Measurements from ENCODE around the gene TBCEL. TPM values are rescaled to one million over a fixed set of nuclear protein-coding genes. Genes with fewer than 3 reads are reported as not detected.

The TBCEL gene
- total RNA-seq, 1 experiment from 2014 or later: 19.2 TPM

DNA sequence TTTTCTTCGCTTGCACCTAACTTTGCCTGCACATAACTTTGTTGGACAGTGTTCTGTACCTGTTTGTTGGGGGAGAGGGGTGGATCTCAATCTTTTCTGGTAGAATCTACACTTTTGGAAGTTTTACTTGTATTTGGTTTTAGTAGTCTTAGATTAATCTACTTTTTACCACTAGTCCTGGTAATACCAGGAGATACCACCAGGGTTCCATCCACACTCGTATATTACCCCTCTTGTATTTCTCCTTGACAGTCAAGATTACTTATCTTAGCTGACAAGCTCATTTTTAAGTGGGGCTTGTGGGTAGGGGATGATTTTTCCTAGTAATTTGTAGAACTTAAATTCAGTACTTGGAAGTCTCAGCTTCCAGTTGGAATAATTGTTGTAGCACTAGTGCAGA lies 39.8 kb downstream of the TBCEL start:
- no peak for DNase-seq (ENCODE audit: low read depth)

DNA sequence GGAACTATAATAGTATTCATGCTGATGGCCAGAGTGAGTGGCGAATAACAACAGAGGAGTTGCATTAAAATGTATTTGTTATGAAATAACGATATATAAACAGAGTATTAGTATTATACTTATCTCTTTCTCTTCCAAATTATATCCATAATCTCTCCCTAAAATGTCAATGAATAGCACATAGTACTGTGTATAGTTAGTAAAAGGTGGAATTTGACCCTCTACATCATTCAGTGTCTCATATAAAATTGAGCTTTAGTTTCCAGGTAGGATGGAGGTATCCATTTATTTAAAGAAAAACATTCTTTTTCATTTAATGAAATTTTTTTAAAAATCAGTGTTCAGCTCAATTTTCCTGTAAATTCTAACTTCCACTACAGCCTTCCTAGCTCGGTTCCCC lies 42.7 kb downstream of the TBCEL start:
- no peak for DNase-seq (ENCODE audit: low read depth)

DNA sequence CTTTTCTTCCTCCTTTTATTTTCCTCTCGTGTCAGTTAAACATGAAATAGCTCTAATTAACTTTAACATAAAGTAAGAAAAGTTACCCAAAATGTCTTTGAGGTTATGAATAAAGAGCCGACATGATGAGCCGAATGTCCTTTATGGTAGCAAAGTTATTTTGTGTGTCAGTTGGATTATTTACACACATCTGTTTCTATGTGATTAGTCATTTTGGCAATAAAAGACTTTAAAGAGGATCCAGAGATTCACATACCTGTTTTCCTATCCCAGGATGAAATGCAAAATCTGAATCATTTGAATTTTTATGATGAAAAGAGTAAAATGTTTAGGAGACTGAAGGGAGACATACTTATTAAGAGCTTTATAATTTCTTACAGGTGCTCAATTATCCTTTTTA lies 43.1 kb downstream of the TBCEL start:
- DNase-seq (ENCODE audit: low read depth): peak; percentile 26

DNA sequence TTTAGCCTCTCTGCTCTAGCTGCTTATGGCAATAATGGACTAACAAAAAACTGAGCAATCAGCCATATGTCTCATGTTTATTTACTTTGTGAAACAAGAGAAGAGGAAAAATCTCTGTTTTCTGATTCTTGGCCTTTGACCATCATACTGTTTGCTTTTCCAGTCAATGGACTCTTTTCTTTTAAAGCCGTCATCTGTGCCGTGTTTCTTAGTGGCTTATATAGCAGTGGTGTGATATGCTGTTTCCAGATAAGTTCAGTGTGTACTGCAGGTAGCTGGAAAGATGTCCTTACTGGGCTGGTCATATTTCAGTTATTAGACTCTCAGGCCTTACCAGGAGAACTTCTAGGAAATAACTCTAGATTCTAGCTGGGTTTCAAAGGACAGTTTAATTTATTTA lies 43.6 kb downstream of the TBCEL start:
- peak; percentile 35 for DNase-seq (ENCODE audit: low read depth)

DNA sequence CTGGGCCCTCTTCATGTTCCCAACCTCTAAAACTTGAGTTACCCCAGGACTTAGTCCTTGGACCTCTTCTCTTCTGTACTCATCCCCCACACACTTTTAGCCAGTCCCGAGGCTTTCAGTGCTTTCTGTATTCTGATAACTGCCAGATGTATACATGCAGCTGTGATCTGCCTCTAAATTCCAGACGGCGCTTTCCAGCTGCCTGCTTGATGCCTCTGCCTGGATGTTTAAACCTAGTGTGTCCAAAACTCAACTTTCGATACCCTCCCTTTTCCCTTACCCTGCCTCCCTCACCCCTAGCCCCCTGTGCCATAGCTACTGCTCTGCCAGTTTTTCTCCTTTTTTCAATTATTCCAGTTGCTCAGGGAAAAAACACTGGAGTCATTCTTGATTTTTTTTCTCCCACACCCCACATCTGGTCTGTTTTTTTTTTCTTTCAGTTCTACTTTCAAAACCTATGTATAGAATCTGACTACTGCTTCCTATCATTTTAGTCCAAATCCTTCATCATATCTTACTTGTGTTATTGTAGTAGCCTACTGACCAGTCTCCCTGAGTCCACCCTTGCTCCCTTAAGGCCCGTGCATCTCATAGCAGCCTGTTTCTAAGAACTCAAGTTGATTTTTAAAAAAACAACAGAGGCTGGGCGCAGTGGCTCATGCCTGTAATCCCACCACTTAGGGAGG lies 44.2 kb downstream of the TBCEL start:
- no peak for DNase-seq (ENCODE audit: low read depth)

DNA sequence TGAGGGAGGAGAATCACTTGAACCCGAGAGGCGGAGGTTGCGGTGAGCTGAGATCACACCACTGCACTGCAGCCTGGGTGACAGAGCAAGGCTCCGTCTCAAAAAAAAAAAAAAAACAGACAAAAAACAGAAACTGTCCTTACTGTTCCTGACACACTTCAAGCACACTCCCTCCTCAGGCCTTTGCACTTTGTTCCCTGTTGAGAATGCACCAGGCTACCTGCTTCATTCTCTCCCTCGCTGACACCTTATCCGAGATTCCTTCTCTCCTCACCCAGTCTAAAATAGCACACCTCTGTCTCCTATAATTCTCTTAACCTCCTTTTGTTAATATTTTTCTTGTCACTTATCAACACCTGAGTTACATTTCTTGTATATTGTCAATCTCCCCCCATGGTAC lies 44.9 kb downstream of the TBCEL start:
- no peak for DNase-seq (ENCODE audit: low read depth)

DNA sequence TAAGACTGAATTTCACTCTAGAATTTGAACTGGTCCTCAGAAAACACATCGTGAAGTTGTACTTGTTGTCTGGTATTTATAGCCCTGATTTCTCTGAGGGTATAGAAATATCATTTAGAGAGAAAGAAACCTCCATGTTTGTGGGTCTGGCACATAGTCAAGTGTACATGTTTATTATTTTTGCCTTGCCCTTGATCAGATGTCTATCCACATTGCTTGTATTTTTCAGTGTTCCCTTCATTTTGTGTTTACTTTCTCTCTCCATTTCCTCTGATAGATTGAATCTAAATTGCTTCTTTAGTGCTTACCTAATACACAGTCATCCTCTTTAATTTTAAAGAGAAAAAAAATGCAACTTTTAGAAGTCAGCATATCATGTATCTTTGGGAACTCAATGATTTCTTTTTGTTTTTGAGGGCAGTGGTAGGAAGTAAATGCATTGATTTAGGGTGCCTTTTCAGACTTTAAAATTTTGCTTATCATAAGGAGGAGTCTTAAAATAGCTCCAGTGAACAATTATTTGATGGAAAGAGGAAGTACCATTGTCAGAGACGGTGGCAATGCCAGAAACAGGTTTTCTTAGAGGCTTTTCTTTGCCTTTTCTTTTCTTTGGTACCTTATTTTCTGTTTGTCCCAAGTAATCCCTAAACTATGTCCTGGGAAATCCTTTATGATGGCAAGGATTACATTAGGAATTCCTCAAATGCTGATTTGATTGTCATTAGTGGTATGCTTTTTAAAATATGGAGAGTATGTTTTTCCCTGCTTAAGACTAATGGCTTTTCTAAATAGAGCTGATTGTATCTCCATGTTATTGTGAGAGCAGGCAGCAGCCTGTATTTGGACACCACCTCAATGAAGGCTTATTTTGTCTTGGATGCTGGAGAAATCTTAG lies 47.3 kb downstream of the TBCEL start:
- DNase-seq (ENCODE audit: low read depth): peak; percentile 8

DNA sequence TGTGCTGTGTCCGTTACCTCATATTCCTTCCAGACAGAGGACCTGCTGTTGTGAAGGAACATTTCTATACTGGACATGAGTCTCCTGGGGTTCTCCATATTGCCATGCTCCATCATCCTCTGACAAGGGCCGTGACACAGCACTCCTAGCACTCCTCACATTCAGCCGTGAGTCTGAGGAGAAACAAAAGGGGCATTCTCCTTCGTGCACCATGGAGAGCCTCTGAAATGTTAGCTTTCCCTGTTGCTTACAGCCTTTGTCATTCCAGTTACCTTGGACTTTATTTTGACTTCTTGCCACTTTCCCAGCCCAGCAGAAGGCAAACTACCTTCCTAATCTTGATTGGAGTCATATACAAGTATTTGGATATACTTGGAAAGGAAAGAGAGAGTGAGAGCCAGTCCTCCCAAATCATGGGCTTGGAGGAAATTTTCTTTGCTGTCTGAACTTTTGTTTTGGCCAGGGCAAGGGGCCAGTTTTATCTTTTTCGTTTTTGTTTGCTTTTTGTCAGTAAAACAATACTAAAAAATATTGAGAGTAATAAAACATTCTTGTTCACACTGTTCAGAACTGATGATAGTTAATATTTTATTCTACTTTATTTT lies 48.0 kb downstream of the TBCEL start:
- DNase-seq (ENCODE audit: low read depth): no peak

DNA sequence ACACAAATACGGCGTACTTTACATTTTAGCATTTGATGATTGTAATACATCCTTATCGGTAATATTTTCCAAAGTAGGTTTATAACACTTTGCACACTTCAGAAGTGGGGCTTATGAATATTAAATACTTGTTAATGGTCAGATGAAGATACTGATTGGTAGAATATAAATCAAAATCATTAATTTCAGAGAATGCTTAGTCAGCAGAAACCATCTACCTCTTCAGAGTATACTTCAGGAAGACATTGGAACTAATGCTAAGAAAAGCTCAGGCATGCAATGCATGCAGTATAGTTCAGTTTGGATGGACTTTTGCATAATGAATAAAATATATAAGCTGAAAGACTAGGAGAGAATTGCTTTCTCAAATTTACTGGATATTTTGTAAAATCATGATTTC lies 57.4 kb downstream of the TBCEL start:
- DNase-seq (ENCODE audit: low read depth): no peak

DNA sequence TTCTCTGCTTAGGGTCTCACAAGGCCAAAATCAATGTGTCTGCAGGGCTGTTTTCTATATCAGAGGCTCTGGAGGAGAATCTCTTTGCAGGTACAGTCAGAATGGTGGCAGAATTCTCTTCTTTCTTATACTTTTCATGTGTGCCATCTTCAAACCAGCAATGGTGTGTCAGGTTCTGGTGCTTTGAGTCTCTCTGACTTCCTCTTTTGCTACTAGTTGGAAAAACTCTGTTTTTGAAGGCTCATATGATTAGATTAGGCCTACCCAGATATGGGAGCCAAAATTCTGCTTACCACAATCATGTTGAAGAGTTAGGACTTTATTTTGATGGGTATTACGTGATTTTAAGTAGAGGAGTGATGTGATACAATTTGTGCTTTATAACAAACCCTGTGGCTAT lies 58.3 kb downstream of the TBCEL start:
- no peak for DNase-seq (ENCODE audit: low read depth)

DNA sequence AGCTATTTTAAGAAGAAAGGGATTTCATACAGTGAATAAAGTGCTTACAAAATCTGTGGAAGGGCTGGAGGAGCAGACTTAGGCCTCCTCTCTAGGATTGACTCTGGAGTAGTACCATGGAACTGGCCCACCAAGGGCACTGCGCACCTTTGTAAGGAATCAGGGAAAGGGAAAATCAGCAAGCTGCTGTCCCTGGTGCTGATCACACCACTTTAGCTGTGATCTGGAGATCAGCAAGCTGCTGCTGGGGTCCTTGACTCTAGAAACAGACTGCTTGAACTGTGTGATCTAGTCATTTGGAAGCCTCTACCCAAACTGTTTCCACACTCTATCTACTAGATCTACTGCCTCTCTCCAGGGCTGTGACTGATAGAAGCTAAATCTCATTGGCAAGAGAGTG lies 58.8 kb downstream of the TBCEL start:
- peak; percentile 10 for DNase-seq (ENCODE audit: low read depth)

DNA sequence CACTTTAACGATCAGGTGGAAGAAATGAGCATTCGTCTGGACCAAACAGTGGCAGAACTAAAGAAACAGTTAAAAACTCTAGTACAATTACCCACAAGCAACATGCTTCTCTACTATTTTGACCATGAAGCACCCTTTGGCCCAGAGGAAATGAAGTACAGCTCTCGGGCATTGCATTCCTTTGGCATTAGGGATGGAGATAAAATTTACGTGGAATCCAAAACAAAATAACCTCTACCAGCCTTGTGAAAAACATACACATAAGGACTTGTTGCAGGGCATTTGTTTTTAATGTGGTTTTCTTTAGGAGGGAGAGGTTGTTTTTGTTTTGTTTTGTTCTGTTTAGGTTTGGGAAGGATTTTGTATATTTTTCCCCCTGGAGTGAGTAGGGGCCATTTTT lies 63.0 kb downstream of the TBCEL start:
- DNase-seq (ENCODE audit: low read depth): no peak

DNA sequence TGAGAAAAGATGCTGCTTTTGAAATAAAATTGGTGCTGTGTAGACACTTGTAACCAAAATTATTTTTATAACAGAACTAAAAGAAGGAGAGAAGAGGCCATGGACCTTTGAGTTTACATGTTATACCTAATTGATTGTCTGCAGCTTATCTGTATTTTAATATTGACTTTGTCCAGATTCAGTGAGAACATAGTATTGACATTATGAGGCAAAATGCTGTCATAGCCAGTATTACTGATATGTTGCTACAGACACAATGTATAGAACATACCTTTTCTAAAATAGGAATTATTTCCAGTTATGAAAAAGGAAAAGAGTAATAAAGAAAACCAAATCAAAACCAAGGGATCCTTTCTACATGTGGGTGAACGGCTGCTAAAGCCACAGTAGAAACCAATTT lies 65.7 kb downstream of the TBCEL start:
- no peak for DNase-seq (ENCODE audit: low read depth)

DNA sequence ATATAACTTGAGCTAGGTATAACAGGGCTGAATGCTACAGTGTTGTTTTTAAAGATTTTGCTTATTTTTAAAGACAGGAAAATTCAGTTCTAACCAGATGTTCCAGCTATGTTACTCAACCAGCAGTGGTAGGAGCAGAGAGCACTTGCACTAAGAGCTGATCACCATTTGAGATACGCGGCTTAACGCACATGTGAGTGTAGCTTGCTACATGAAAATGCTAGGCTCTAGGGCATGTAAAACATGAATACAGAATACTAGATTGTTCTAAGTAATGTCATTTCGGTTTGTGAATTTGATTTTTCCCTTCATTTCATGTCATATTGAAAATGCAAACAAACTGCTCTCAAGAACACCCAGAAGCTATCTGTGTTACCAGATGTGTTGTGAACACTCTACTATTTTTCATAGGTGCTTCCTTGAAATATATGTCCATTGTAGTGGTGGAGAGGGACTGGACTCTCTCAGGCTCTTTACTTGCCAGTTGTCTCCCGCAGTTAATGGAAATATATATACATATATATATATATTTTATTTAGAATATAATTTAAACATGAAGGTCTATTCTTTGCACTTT lies 66.3 kb downstream of the TBCEL start:
- no peak for DNase-seq (ENCODE audit: low read depth)

DNA sequence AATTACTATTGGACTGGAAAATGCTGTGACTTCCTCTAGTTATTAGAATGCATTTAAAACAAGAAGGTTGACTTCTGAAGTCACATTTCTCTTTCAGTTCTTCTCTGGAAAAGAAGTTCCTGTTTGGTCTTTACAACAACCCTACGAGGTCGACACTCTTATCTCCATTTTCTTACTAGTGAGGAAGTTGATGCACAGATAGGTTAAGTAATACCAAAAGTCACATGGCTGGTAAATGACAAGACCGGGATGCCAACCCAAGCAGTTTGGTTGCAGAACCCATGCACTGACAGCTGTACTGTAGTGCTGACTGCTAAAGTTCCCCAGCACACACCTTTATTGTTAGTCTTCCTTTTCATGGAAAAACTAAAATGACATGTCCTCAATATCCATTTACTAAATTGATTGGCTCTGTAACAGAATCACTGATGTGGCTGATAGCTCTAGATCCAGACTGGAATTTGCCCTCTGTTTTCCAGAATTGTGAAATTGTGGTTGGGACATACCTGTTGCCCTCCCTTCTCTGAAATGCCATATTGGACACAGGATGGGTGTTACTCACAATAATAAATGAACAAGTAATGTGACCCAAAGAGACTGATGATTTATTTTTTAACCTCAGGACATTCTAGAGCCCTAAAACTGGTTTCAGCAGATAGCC lies 67.7 kb downstream of the TBCEL start:
- no peak for DNase-seq (ENCODE audit: low read depth)

DNA sequence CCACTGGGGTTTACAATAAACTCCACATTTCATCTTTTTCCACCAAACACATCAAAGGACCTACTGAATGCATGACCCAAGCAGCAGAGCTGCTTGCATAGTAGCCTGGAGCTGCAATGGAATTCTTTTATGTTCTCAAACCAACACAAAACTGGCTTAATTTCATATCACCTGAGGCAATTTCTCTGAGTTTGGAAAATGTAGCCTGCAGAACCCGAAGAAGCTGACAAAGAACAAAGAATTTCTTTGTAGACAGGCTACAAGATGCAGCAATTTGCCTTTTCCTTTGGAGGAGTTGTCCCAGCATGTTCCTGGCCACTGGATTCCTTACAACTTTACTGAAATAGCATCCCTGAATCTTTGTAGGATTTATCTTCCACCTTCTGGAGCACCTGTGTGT lies 71.7 kb downstream of the TBCEL start:
- DNase-seq (ENCODE audit: low read depth): no peak

DNA sequence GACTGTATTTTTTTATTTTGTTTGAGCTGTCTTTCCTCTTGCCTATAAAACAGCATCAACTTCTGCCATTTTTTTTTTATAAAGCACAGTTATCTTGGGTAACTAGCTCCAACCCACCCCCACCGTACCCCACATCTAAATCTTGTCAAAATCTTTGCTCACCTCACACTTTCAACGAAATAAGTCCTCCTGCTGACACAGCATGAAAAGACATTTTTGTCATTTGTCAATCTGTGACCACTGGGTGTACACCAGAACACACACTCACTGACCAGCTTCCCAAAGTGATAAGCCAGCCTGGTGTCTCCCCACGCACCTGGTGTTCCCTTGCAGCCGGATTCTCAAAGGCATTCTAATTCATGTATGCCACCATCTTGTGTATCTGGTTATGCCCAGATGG lies 75.5 kb downstream of the TBCEL start:
- no peak for DNase-seq (ENCODE audit: low read depth)

DNA sequence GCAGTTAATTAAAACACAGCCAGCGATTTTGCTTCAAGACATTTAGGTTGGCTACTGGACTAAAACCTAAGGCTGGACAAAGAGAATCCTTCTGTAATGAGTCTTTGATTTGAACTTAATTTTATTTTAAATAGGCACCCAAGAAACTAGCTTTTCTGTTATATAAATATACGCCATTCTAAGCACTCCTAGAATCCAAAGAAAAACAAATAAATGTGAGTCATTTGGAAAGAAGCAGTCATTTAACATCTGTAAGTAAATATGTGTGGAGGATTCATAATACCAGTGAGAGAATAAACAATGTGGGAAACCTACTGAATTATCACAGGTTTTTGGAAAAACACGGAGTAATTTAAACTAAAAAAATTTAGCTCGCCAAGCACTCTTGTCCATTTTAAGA lies 76.0 kb downstream of the TBCEL start:
- DNase-seq (ENCODE audit: low read depth): peak; percentile 31

DNA sequence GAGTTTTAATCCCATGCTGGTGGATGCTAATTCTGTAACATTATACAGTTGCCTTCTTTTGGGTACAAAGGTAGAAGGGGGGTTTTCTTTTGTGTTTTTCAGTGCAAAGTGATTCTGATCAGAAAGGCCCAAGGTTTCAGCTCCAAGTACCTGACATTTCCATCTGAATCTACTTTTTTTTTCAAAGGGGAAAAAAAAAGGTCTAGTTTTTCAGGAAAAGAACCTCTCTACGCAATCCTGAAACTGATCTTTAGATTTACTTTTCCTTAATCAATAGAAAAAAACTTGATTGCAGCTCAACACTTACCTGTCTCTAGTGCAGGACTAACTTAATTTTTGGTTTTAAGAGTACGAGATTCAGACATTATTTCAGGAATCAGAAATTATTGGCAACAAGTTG lies 77.0 kb downstream of the TBCEL start, which contains the start of gene TECTA:
Gene TECTA (plus strand): TSS at position 301 of the 400 bp plus-strand sequence. CDS start 1,423 bp downstream, outside the sequence.
- no peak for DNase-seq (ENCODE audit: low read depth)

DNA sequence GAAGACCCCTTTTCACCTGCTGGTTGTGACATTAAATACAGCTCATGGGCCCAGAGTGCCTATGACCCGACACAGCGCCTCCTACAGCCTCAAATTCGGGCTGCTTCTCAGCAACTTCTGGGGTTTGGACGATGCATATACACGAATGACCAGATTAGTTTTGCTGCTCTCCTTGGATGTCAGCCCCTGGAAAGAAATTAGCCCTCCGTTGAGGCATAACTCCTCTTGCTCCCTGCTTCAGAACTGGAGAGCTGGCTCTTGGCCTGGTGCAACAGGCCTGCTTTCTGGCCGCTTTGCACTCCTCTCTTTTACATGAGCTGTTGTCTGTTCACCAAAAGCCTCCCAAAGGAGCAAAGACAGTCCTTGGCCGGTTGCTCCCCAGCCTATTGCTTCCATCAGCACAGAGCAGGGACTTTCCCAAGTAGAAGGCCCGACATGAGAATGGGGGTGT lies 80.4 kb downstream of the TBCEL start:
- no peak for DNase-seq (ENCODE audit: low read depth)

DNA sequence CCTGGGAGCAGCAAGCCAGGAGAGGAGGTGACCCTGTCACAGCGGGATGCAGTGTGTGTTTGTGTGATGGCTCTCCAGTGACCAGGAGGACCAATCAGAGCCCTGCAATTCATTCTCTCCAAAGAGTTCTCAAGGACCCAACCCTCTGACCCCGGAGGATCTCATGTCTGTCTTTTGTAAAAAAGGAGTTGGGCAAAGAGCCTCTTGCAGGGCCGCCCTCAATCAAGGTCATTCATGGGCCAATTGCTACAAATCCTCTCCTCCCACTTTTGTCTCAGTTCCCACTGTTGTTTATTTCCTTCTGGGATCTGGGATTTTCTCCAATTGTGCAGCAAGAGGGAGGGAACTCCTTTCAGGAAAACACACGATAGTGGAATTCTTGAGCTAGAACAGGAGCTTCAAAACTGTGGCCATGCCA lies 81.2 kb downstream of the TBCEL start:
- no peak for DNase-seq (ENCODE audit: low read depth)
